PC-3 (cell line): ENCODE measurements around the gene HIPK3. TPM values are rescaled to one million over a fixed set of nuclear protein-coding genes. Genes with fewer than 3 reads are reported as not detected.
"Not testable (repeated sequence)": the region's sequence is repeated elsewhere in the genome, so short reads cannot be mapped to it uniquely, and the experiment has no call there.

ENCODE experiments used
- ATAC-seq: fragments of 200-7000 bp; cut with Tn5 transposase; 2 replicates; pipeline ENCODE4 v1.9.1; 2020; ENCODE audit warnings: mild to moderate bottlenecking, moderate library complexity
- BruUV-seq: library from RNA; stranded (reverse); fragments of 400-500 nt; replicated peaks from 2 replicates; lab custom pipeline; 2021; lab: Mats Ljungman, UMichigan
- CTCF ChIA-PET: fragments of 300-600 bp; sonication (Branson Sonifier 250); formaldehyde crosslinking; loops from one replicate; lab custom pipeline; 2022; ENCODE audit warnings: antibody characterized with exemption; lab: Charles Lee
- POLR2A ChIA-PET: fragments of 300-600 bp; sonication (Branson Sonifier 250); formaldehyde crosslinking; loops from one replicate; lab custom pipeline; 2022; ENCODE audit warnings: antibody characterized with exemption; ENCODE audit not compliant: unreplicated experiment; lab: Charles Lee
- DNase-seq: peaks from one replicate; pipeline ENCODE4 v3.0.0-alpha.2; 2015
- H2AFZ ChIP-seq: fragments of 300-600 bp; sonication (generic); 2 replicates; pipeline ENCODE4 v1.6.0; 2016; ENCODE audit warnings: antibody characterized with exemption, low read length
- H3F3A ChIP-seq: fragments of 300-600 bp; sonication (generic); one replicate; pipeline ENCODE4 v1.6.0; 2017; ENCODE audit warnings: antibody characterized with exemption, low read length, control low read depth, mild to moderate bottlenecking; ENCODE audit not compliant: unreplicated experiment
- H3K27ac ChIP-seq: fragments of 300-600 bp; sonication (generic); 2 replicates; pipeline ENCODE4 v1.5.1; 2016; ENCODE audit warnings: mild to moderate bottlenecking, low read length
- H3K27me3 ChIP-seq: fragments of 300-600 bp; sonication (generic); 2 replicates; pipeline ENCODE4 v1.6.1; 2016; ENCODE audit warnings: low read length, mixed read lengths
- H3K36me3 ChIP-seq: fragments of 300-600 bp; sonication (generic); 2 replicates; pipeline ENCODE4 v1.6.1; 2016; ENCODE audit warnings: low read depth, mixed run types, low read length, mixed read lengths
- H3K4me1 ChIP-seq: fragments of 300-600 bp; sonication (generic); 2 replicates; pipeline ENCODE4 v1.5.1; 2016; ENCODE audit warnings: low read length; ENCODE audit not compliant: insufficient read depth
- H3K4me2 ChIP-seq: fragments of 300-600 bp; sonication (generic); 2 replicates; pipeline ENCODE4 v1.6.0; 2016; ENCODE audit warnings: low read length
- H3K4me3 ChIP-seq: fragments of 300-600 bp; sonication (generic); 2 replicates; pipeline ENCODE4 v1.5.1; 2016; ENCODE audit warnings: mild to moderate bottlenecking, low read length, mixed read lengths
- H3K79me2 ChIP-seq: fragments of 300-600 bp; sonication (generic); 2 replicates; pipeline ENCODE4 v1.6.1; 2017; ENCODE audit warnings: low read length, mixed read lengths
- H3K9ac ChIP-seq: fragments of 300-600 bp; sonication (generic); 2 replicates; pipeline ENCODE4 v1.6.0; 2016; ENCODE audit warnings: mild to moderate bottlenecking, low read length
- H3K9me2 ChIP-seq: fragments of 300-600 bp; sonication (generic); replicated peaks from 2 replicates; pipeline ENCODE4 v1.6.1; 2016; ENCODE audit warnings: mixed run types, low read length, mixed read lengths
- H3K9me3 ChIP-seq: fragments of 300-600 bp; sonication (generic); 2 replicates; pipeline ENCODE4 v1.6.1; 2016; ENCODE audit warnings: low read length, mixed read lengths
- H4K20me1 ChIP-seq: fragments of 300-600 bp; sonication (generic); 2 replicates; pipeline ENCODE4 v1.6.1; 2016; ENCODE audit warnings: low read length, mixed read lengths
- CTCF ChIP-seq: fragments of 300-600 bp; sonication (generic); conservative IDR thresholded peaks from 2 replicates; pipeline ENCODE4 v1.5.1; 2017; ENCODE audit warnings: antibody characterized with exemption, low read depth, mild to moderate bottlenecking, low read length
- EZH2 ChIP-seq: fragments of 300-600 bp; sonication (generic); IDR thresholded peaks from one replicate; pipeline ENCODE4 v1.6.1; 2017; ENCODE audit warnings: antibody characterized with exemption, mild to moderate bottlenecking, low read length; ENCODE audit not compliant: unreplicated experiment
- EZH2phosphoT487 ChIP-seq: fragments of 300-600 bp; sonication (generic); IDR thresholded peaks from 2 replicates; pipeline ENCODE4 v1.6.1; 2018; ENCODE audit warnings: mild to moderate bottlenecking, antibody characterized with exemption, low read length, borderline replicate concordance
- intact Hi-C: fragments of 100-400 bp; cut with micrococcal nuclease; formaldehyde crosslinking; loops from 2 replicates; pipeline ENCODE4 v1.9.0; 2023
- total RNA-seq: library from RNA; depleted of rRNA; stranded (reverse); fragments of >200 nt; gene quantifications from 2 replicates; pipeline ENCODE4 v1.2.3, GENCODE V29; 2014

The HIPK3 gene
- total RNA-seq, 1 experiment from 2014 or later, result 19.4 TPM

GRCh38 chr11:33257897-33258630 is 883 bp downstream of the HIPK3 start:
- H3K36me3 ChIP-seq, result no peaks in the 10 kb centered on the region
- peak; percentile 79 for DNase-seq
- no peaks in the 10 kb centered on the region for H3K9me3 ChIP-seq
- H3K9me2 ChIP-seq, result no peaks in the 10 kb centered on the region
- H3K79me2 ChIP-seq, result peaks cover 56% of the 10 kb centered on the region
- POLR2A ChIA-PET, result no interaction called here
- H3F3A ChIP-seq, result no peaks in the 10 kb centered on the region
- H3K4me1 ChIP-seq, result peaks cover 18% of the 10 kb centered on the region
- H3K9ac ChIP-seq, result peak overlapping the region; percentile 99
- CTCF ChIA-PET, result no interaction called here
- peak overlapping the region; percentile 84 for H3K4me3 ChIP-seq
- BruUV-seq, result no TSS peak
- intact Hi-C loops, result loop anchor here (2.0 to 5.0 kb wide), 3 partner anchors 71 to 429 kb away; no protein-coding TSS in a partner anchor
- TF ChIP-seq CTCF, result no peak
- no peak for TF ChIP-seq EZH2
- no peak for TF ChIP-seq EZH2phosphoT487
- H3K4me2 ChIP-seq, result peak overlapping the region; percentile 90
- H2AFZ ChIP-seq, result peak overlapping the region; percentile 91
- H3K27me3 ChIP-seq, result no peaks in the 10 kb centered on the region
- peak; percentile 49 for ATAC-seq
- peak overlapping the region; percentile 92 for H3K27ac ChIP-seq
- H4K20me1 ChIP-seq, result peaks cover 20% of the 10 kb centered on the region

GRCh38 chr11:33258631-33259205 is 1.5 kb downstream of the HIPK3 start:
- ChIA-PET POLR2A (no interaction called here), CTCF (interaction anchor here (0.6 to 0.7 kb wide), 2 partner anchors 71 to 140 kb away, joined by 3 to 10 read pairs; no protein-coding TSS in a partner anchor)
- intact Hi-C loops, result loop anchor here (2.0 to 5.0 kb wide), 3 partner anchors 70 to 429 kb away; no protein-coding TSS in a partner anchor
- no peak for TF ChIP-seq EZH2
- no peak for TF ChIP-seq CTCF
- no peak for TF ChIP-seq EZH2phosphoT487
- H3K27me3 ChIP-seq, result no peaks in the 10 kb centered on the region
- TSS peak; percentile 32 for BruUV-seq
- H3K79me2 ChIP-seq, result peaks cover 63% of the 10 kb centered on the region
- ATAC-seq (peak; percentile 3; the same call in 1 of the 2 replicates), DNase-seq (peak; percentile 38)
- H3F3A ChIP-seq, result no peaks in the 10 kb centered on the region
- H3K4me1 ChIP-seq, result peaks cover 18% of the 10 kb centered on the region
- peaks cover 20% of the 10 kb centered on the region for H4K20me1 ChIP-seq
- no peaks in the 10 kb centered on the region for H3K9me3 ChIP-seq
- no peaks in the 10 kb centered on the region for H3K9me2 ChIP-seq
- peak overlapping the region; percentile 90 for H3K4me2 ChIP-seq
- peak overlapping the region; percentile 84 for H3K4me3 ChIP-seq
- peak overlapping the region; percentile 99 for H3K9ac ChIP-seq
- H2AFZ ChIP-seq, result peak overlapping the region; percentile 91
- H3K27ac ChIP-seq, result peak overlapping the region; percentile 92
- H3K36me3 ChIP-seq, result no peaks in the 10 kb centered on the region

GRCh38 chr11:33259869-33260268 is 2.7 kb downstream of the HIPK3 start:
- Histone ChIP-seq H3K27ac (no peak overlapping the region), H3K9me2 (no peaks in the 10 kb centered on the region), H2AFZ (no peak overlapping the region), H3K9me3 (no peaks in the 10 kb centered on the region), H4K20me1 (peaks cover 23% of the 10 kb centered on the region), H3K36me3 (no peaks in the 10 kb centered on the region), H3K79me2 (peaks cover 74% of the 10 kb centered on the region), H3K4me1 (peaks cover 18% of the 10 kb centered on the region), H3F3A (no peaks in the 10 kb centered on the region), H3K9ac (peak overlapping the region; percentile 99; the same call in 1 of the 2 replicates), H3K4me3 (peak overlapping the region; percentile 84), H3K27me3 (no peaks in the 10 kb centered on the region), H3K4me2 (peak overlapping the region; percentile 90)
- DNase-seq, result no peak
- BruUV-seq, result no TSS peak
- CTCF ChIA-PET, result no interaction called here
- TF ChIP-seq CTCF (no peak), EZH2 (no peak), EZH2phosphoT487 (no peak)
- POLR2A ChIA-PET, result no interaction called here
- ATAC-seq, result no peak
- intact Hi-C loops, result loop anchor here (2.0 to 5.0 kb wide), 3 partner anchors 69 to 427 kb away; no protein-coding TSS in a partner anchor

GRCh38 chr11:33261350-33261749 is 4.2 kb downstream of the HIPK3 start:
- H3K27me3 ChIP-seq, intact Hi-C loops, H3K9me3 ChIP-seq, H3F3A ChIP-seq, H2AFZ ChIP-seq, BruUV-seq, CTCF ChIA-PET, H3K9ac ChIP-seq, POLR2A ChIA-PET, DNase-seq, H3K27ac ChIP-seq, H3K36me3 ChIP-seq, H3K4me2 ChIP-seq, ATAC-seq, H3K4me3 ChIP-seq, H3K9me2 ChIP-seq: not testable (repeated sequence)
- Histone ChIP-seq H3K79me2 (peaks cover 88% of the 10 kb centered on the region), H4K20me1 (peaks cover 24% of the 10 kb centered on the region), H3K4me1 (peaks cover 13% of the 10 kb centered on the region)
